WTC11 (cell line): ENCODE measurements around the gene CTNNA2. TPM values are rescaled to one million over a fixed set of nuclear protein-coding genes. Genes with fewer than 3 reads are reported as not detected.

Source experiments
- ATAC-seq: fragments of 200-7000 bp; cut with Tn5 transposase; 2 replicates; pipeline ENCODE4 v1.10.0; 2021; ENCODE audit warnings: mild to moderate bottlenecking, moderate library complexity
- CTCF ChIA-PET: fragments of 300-600 bp; sonication (Branson Sonifier 250); formaldehyde crosslinking; loops from one replicate; lab custom pipeline; 2021; ENCODE audit warnings: antibody characterized with exemption; lab: Charles Lee
- POLR2A ChIA-PET: fragments of 350-600 bp; sonication (Branson Sonifier 250); formaldehyde crosslinking; loops from one replicate; lab custom pipeline; 2021; ENCODE audit warnings: antibody characterized with exemption; lab: Charles Lee
- DNase-seq: peaks from one replicate; pipeline ENCODE4 v3.0.0; 2021; ENCODE audit warnings: low spot score
- H3K27ac Mint-ChIP-seq: 2 replicates; pipeline ENCODE4 v1.8.0; 2021; ENCODE audit warnings: mixed read lengths
- H3K27me3 Mint-ChIP-seq: 2 replicates; pipeline ENCODE4 v1.8.0; 2021; ENCODE audit warnings: low read depth, mild to moderate bottlenecking, moderate library complexity, mixed read lengths
- H3K36me3 Mint-ChIP-seq: 2 replicates; pipeline ENCODE4 v1.8.0; 2021; ENCODE audit warnings: mixed read lengths
- H3K4me1 Mint-ChIP-seq: 2 replicates; pipeline ENCODE4 v1.8.0; 2022; ENCODE audit warnings: mixed read lengths
- H3K4me3 Mint-ChIP-seq: 2 replicates; pipeline ENCODE4 v1.8.0; 2021; ENCODE audit warnings: mild to moderate bottlenecking, moderate library complexity, mixed read lengths
- H3K9me3 Mint-ChIP-seq: 2 replicates; pipeline ENCODE4 v1.8.0; 2021; ENCODE audit warnings: mixed read lengths
- AFF4 ChIP-seq: sonication (generic); formaldehyde crosslinking; IDR thresholded peaks from 2 replicates; pipeline ENCODE4 v1.8.1; 2023; ENCODE audit warnings: mild to moderate bottlenecking, missing genetic modification reagents, borderline replicate concordance
- AR ChIP-seq: fragments of 250-450 bp; sonication (Bioruptor Pico); IDR thresholded peaks from 2 replicates; pipeline ENCODE4 v1.9.0; 2021; ENCODE audit warnings: mild to moderate bottlenecking
- ARID4B ChIP-seq: sonication (generic); formaldehyde crosslinking; IDR thresholded peaks from 2 replicates; pipeline ENCODE4 v1.8.0; 2023; ENCODE audit warnings: missing genetic modification reagents, mild to moderate bottlenecking, borderline replicate concordance
- E2F4 ChIP-seq: sonication (generic); formaldehyde crosslinking; IDR thresholded peaks from 2 replicates; pipeline ENCODE4 v1.8.1; 2022; ENCODE audit warnings: low read depth, mild to moderate bottlenecking, moderate library complexity, missing genetic modification reagents, borderline replicate concordance
- ESRRA ChIP-seq: sonication (generic); formaldehyde crosslinking; IDR thresholded peaks from 2 replicates; pipeline ENCODE4 v1.8.1; 2022; ENCODE audit warnings: mild to moderate bottlenecking, missing genetic modification reagents, borderline replicate concordance
- FOXJ3 ChIP-seq: sonication (generic); formaldehyde crosslinking; IDR thresholded peaks from 2 replicates; pipeline ENCODE4 v1.9.0; 2021; ENCODE audit warnings: missing genetic modification reagents, mild to moderate bottlenecking, borderline replicate concordance
- NFE2L1 ChIP-seq: sonication (generic); formaldehyde crosslinking; IDR thresholded peaks from 2 replicates; pipeline ENCODE4 v1.8.1; 2023; ENCODE audit warnings: missing genetic modification reagents
- PREB ChIP-seq: sonication (generic); formaldehyde crosslinking; IDR thresholded peaks from 2 replicates; pipeline ENCODE4 v1.8.1; 2022; ENCODE audit warnings: mild to moderate bottlenecking, missing genetic modification reagents, moderate library complexity, borderline replicate concordance
- SP1 ChIP-seq: sonication (generic); formaldehyde crosslinking; conservative IDR thresholded peaks from 2 replicates; pipeline ENCODE4 v1.8.1; 2022; ENCODE audit warnings: missing genetic modification reagents
- USF1 ChIP-seq: sonication (generic); formaldehyde crosslinking; IDR thresholded peaks from 2 replicates; pipeline ENCODE4 v1.8.0; 2022; ENCODE audit warnings: mild to moderate bottlenecking, missing genetic modification reagents
- ZBTB21 ChIP-seq: sonication (generic); formaldehyde crosslinking; IDR thresholded peaks from 2 replicates; pipeline ENCODE4 v1.8.1; 2023; ENCODE audit warnings: mild to moderate bottlenecking, missing genetic modification reagents, borderline replicate concordance
- ZNF121 ChIP-seq: sonication (generic); formaldehyde crosslinking; IDR thresholded peaks from 2 replicates; pipeline ENCODE4 v1.8.0; 2023; ENCODE audit warnings: missing genetic modification reagents
- ZNF263 ChIP-seq: sonication (generic); formaldehyde crosslinking; IDR thresholded peaks from 2 replicates; pipeline ENCODE4 v1.8.1; 2022; ENCODE audit warnings: low read depth, mild to moderate bottlenecking, moderate library complexity, missing genetic modification reagents
- ZNF317 ChIP-seq: sonication (generic); formaldehyde crosslinking; IDR thresholded peaks from 2 replicates; pipeline ENCODE4 v1.8.1; 2023; ENCODE audit warnings: low read depth, mild to moderate bottlenecking, moderate library complexity, missing genetic modification reagents, borderline replicate concordance
- ZNF512 ChIP-seq: sonication (generic); formaldehyde crosslinking; IDR thresholded peaks from 2 replicates; pipeline ENCODE4 v1.8.1; 2022; ENCODE audit warnings: missing genetic modification reagents, borderline replicate concordance
- ZSCAN18 ChIP-seq: fragments of 250-450 bp; sonication (Bioruptor Pico); IDR thresholded peaks from 2 replicates; pipeline ENCODE4 v2.1.2; 2022; ENCODE audit warnings: mild to moderate bottlenecking, moderate library complexity
- total RNA-seq: library from RNA; stranded (reverse); gene quantifications from 3 replicates; pipeline ENCODE4 v1.2.3, GENCODE V29; 2021

Gene CTNNA2
- total RNA-seq, 1 experiment from 2014 or later: 3.8 TPM

GRCh38 chr2:79792090-79792489 lies 279.2 kb downstream of the CTNNA2 start:
- CTCF ChIA-PET: no interaction called here
- Mint-ChIP-seq H3K4me3 (no peak overlapping the region), H3K27ac (no peak overlapping the region), H3K4me1 (peaks cover 22% of the 10 kb centered on the region), H3K36me3 (peaks cover 10% of the 10 kb centered on the region), H3K27me3 (no peaks in the 10 kb centered on the region)
- no peak for ATAC-seq
- TF ChIP-seq ZNF121 (CRISPR knock-in tag): no peak
- no peak for TF ChIP-seq ZBTB21 (CRISPR knock-in tag)
- no peak for TF ChIP-seq ZNF317 (CRISPR knock-in tag)
- no peak for TF ChIP-seq ZSCAN18 (CRISPR knock-in tag)
- TF ChIP-seq ZNF512 (CRISPR knock-in tag): no peak
- no peak for TF ChIP-seq ESRRA (CRISPR knock-in tag)
- TF ChIP-seq AR (CRISPR knock-in tag): no peak
- TF ChIP-seq SP1 (CRISPR knock-in tag): no peak
- no peak for TF ChIP-seq NFE2L1 (CRISPR knock-in tag)
- TF ChIP-seq, all 79 proteins: peak for 0
- no peak for DNase-seq
- H3K9me3 Mint-ChIP-seq: peaks cover 13% of the 10 kb centered on the region
- POLR2A ChIA-PET: no interaction called here

- TF ChIP-seq FOXJ3 (CRISPR knock-in tag) (no peak), USF1 (no peak), E2F4 (CRISPR knock-in tag) (no peak), ARID4B (no peak), PREB (CRISPR knock-in tag) (no peak), ZNF263 (CRISPR knock-in tag) (no peak), AFF4 (CRISPR knock-in tag) (no peak)
- TF ChIP-seq, all 79 proteins: peak for 0
- ChIA-PET POLR2A (no interaction called here), CTCF (no interaction called here)
- DNase-seq (no peak), ATAC-seq (no peak)
- Mint-ChIP-seq H3K4me1 (peaks cover 19% of the 10 kb centered on the region), H3K4me3 (no peak overlapping the region), H3K27me3 (no peaks in the 10 kb centered on the region), H3K27ac (no peak overlapping the region), H3K36me3 (peaks cover 11% of the 10 kb centered on the region), H3K9me3 (peaks cover 20% of the 10 kb centered on the region)
These were observed 280.2 kb downstream of the CTNNA2 start for GRCh38 chr2:79793006-79793405.
